Sigmoid colon (tissue), 3 donors: ENCODE results near the gene MED29.
A peak's percentile ranks its signal among the peaks of the same experiment; 100 is the strongest.

Experiments
- POLR2A ChIP-seq, 2 donors: fragments of 450-650 bp; IDR thresholded peaks; one replicate each; pipeline ENCODE4 v1.6.1; 2016; ENCODE audit warnings: antibody characterized with exemption in 2 of 2, mild to moderate bottlenecking in 2 of 2, moderate library complexity in 2 of 2
- TF ChIP-seq, protein P1 (sequence below), 4 experiments: fragments of 450-650 bp in 3 of 4; fragments of 200-600 bp in 1 of 4; IDR thresholded peaks; one replicate each; pipeline ENCODE4 v1.5.1; 2016 to 2019; ENCODE audit warnings: antibody characterized with exemption in 4 of 4, mild to moderate bottlenecking in 3 of 4, moderate library complexity in 2 of 4

GRCh38 chr19:39445196-39446111, 54.3 kb downstream of the MED29 start, which contains the start of gene SUPT5H:
- TF ChIP-seq POLR2A (IDR thresholded peaks at IDR 0.05) = peak; percentile 95 to 96
- TF ChIP-seq, protein P1, sequence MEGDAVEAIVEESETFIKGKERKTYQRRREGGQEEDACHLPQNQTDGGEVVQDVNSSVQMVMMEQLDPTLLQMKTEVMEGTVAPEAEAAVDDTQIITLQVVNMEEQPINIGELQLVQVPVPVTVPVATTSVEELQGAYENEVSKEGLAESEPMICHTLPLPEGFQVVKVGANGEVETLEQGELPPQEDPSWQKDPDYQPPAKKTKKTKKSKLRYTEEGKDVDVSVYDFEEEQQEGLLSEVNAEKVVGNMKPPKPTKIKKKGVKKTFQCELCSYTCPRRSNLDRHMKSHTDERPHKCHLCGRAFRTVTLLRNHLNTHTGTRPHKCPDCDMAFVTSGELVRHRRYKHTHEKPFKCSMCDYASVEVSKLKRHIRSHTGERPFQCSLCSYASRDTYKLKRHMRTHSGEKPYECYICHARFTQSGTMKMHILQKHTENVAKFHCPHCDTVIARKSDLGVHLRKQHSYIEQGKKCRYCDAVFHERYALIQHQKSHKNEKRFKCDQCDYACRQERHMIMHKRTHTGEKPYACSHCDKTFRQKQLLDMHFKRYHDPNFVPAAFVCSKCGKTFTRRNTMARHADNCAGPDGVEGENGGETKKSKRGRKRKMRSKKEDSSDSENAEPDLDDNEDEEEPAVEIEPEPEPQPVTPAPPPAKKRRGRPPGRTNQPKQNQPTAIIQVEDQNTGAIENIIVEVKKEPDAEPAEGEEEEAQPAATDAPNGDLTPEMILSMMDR (IDR thresholded peaks at IDR 0.05) = no peak
